Natural killer cell treated with Interleukin-12 subunit alpha and Interleukin-12 subunit beta and Interleukin-15 and Interleukin-18, amount 100 ng/mL, for 72 hours (primary cell): ENCODE measurements around the gene FAM20C. TPM values are rescaled to one million over a fixed set of nuclear protein-coding genes. Genes with fewer than 3 reads are reported as not detected.
"Not testable (repeated sequence)": the region's sequence is repeated elsewhere in the genome, so short reads cannot be mapped to it uniquely, and the experiment has no call there.

Experiments used
- ATAC-seq, 2 donors: fragments of 150-1000 bp; cut with Tn5 transposase in 1 of 2; sonication (Bioruptor Pico), chemical (Tn5 transposase) in 1 of 2; 2 replicates each; pipeline ENCODE4 v1.10.0; 2021
- DNase-seq: peaks from one replicate; pipeline ENCODE4 v3.0.0; 2022; ENCODE audit warnings: low spot score
- H3K27ac Mint-ChIP-seq, 2 donors: 1 replicate in 1 of 2; 2 replicates in 1 of 2; pipeline ENCODE4 v1.8.0; 2022; ENCODE audit warnings: mixed read lengths in 2 of 2, mild to moderate bottlenecking in 1 of 2, moderate library complexity in 1 of 2
- H3K27me3 Mint-ChIP-seq, 2 donors: 1 replicate in 1 of 2; 2 replicates in 1 of 2; pipeline ENCODE4 v1.8.0; 2022; ENCODE audit warnings: mixed read lengths in 2 of 2
- H3K36me3 Mint-ChIP-seq: one replicate; pipeline ENCODE4 v1.8.0; 2022; ENCODE audit warnings: mixed read lengths
- H3K4me1 Mint-ChIP-seq, 2 donors: 1 replicate in 1 of 2; 2 replicates in 1 of 2; pipeline ENCODE4 v1.8.0; 2022; ENCODE audit warnings: low read depth in 2 of 2, mixed read lengths in 2 of 2, mild to moderate bottlenecking in 1 of 2
- H3K4me3 Mint-ChIP-seq: one replicate; pipeline ENCODE4 v1.8.0; 2022; ENCODE audit warnings: mixed read lengths
- H3K9me3 Mint-ChIP-seq: 2 replicates; pipeline ENCODE4 v1.8.0; 2022; ENCODE audit warnings: mixed read lengths
- total RNA-seq, 2 donors: library from RNA; stranded (reverse); gene quantifications; one replicate each; pipeline ENCODE4 v1.2.3, GENCODE V29; 2022

FAM20C gene
- total RNA-seq, 2 donors from 2014 or later, result 0.62 to 0.98 TPM

- no peak for DNase-seq
- H3K36me3 Mint-ChIP-seq, result no peaks in the 10 kb centered on the region
- no peak overlapping the region for H3K4me3 Mint-ChIP-seq
- ATAC-seq, result no peak
- no peaks in the 10 kb centered on the region for H3K9me3 Mint-ChIP-seq
- no peaks in the 10 kb centered on the region for H3K4me1 Mint-ChIP-seq
- H3K27ac Mint-ChIP-seq, result no peak overlapping the region
- peaks cover 8 to 15% of the 10 kb centered on the region in 2 donors for H3K27me3 Mint-ChIP-seq
Measured at GRCh38 chr7:196283-196682, 3.9 kb downstream of the FAM20C start.

DNA sequence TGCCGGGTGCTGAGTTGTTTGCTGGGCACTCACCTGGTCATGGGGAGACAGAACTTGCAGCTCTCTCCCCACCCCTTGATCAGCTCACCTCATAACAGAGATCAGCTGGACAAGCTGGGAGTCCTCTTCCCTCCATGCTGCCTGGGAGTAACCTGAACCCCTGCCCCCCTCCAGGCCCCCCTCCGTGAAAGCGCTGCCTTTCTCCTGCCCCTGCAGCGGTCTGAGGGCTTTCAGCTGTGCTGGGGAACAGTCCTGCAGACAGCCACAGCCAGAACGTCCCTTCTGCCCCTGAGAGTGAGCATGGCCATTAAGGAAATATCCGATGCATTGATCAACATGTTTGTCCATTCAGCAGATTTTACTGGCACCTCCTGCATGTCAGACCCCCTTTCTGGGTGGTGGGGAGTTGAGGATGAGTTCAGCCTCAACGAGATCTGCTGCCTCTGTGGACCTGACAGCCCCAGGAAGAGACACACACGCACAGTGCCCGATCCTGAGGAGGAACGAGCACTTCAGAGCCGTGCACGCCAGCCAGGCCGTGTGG lies 4.5 kb downstream of the FAM20C start:
- no peaks in the 10 kb centered on the region for H3K9me3 Mint-ChIP-seq
- H3K27ac Mint-ChIP-seq, result no peak overlapping the region
- H3K27me3 Mint-ChIP-seq, result peaks cover 8 to 12% of the 10 kb centered on the region in 2 donors
- H3K36me3 Mint-ChIP-seq, result no peaks in the 10 kb centered on the region
- no peaks in the 10 kb centered on the region for H3K4me1 Mint-ChIP-seq
- ATAC-seq (no peak), DNase-seq (no peak)
- H3K4me3 Mint-ChIP-seq, result no peak overlapping the region

GRCh38 chr7:197413-198335 lies 5.3 kb downstream of the FAM20C start:
- H3K9me3 Mint-ChIP-seq, result no peaks in the 10 kb centered on the region
- H3K36me3 Mint-ChIP-seq, result no peaks in the 10 kb centered on the region
- DNase-seq (no peak), ATAC-seq (peak in 1 of 2 donors; percentile 6)
- no peak overlapping the region for H3K27ac Mint-ChIP-seq
- H3K27me3 Mint-ChIP-seq, result peaks cover 8 to 12% of the 10 kb centered on the region in 2 donors
- no peak overlapping the region for H3K4me3 Mint-ChIP-seq
- H3K4me1 Mint-ChIP-seq, result no peaks in the 10 kb centered on the region

DNA sequence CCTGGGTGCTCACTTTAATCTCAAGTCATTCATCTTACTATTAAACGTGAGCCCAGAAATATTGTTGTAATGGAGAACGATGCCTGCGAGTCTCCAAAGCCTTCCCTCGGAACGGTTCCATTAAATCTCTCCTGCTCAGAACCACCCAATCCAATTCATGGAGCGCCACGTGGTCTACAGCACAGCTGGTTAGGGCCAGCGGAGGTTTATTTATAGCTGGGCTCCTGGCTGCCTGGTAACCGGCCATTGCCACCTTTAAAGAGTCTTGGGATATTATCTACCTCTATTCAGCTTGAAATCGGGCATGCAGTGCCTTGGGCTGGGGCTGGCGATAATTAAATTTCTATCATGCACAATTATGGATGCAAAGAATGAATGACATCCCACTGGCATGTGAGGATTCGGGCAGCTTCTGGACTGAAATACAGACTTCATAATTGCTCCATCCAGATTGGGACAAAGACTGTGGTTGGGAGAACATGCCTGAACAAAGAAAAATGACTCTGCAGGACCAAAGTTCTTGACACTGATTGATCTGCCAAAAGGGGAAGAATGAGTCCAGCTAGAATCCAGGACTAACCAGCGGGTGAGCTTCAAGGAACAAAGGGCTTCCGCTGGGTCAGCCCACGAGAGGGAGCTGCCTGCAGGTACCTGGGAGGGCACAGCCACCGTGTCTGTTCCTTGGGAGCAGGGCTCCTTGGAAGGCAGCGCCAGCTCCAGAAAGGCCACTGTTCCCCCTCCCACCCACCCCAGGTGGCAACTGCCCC lies 7.3 kb downstream of the FAM20C start:
- no peaks in the 10 kb centered on the region for H3K36me3 Mint-ChIP-seq
- H3K27ac Mint-ChIP-seq, result no peak overlapping the region

GRCh38 chr7:200290-200689 lies 7.9 kb downstream of the FAM20C start:
- ATAC-seq, result no peak
- Mint-ChIP-seq H3K4me3 (no peak overlapping the region), H3K4me1 (no peaks in the 10 kb centered on the region), H3K36me3 (no peaks in the 10 kb centered on the region), H3K9me3 (no peaks in the 10 kb centered on the region), H3K27me3 (peaks cover 8% of the 10 kb centered on the region in 2 donors), H3K27ac (no peak overlapping the region)
- DNase-seq, result no peak

More for the DNA sequence above, 7.3 kb downstream of the FAM20C start:
- no peak overlapping the region for H3K4me3 Mint-ChIP-seq
- H3K27me3 Mint-ChIP-seq, result peaks cover 8 to 9% of the 10 kb centered on the region in 2 donors
- H3K9me3 Mint-ChIP-seq, result no peaks in the 10 kb centered on the region
- H3K4me1 Mint-ChIP-seq, result no peaks in the 10 kb centered on the region
- ATAC-seq (no peak), DNase-seq (no peak)

GRCh38 chr7:200704-201103 lies 8.3 kb downstream of the FAM20C start:
- ATAC-seq, result no peak
- Mint-ChIP-seq H3K27me3 (peaks cover 5% of the 10 kb centered on the region in 2 donors), H3K36me3 (no peaks in the 10 kb centered on the region), H3K27ac (no peak overlapping the region), H3K9me3 (no peaks in the 10 kb centered on the region), H3K4me3 (no peak overlapping the region), H3K4me1 (no peaks in the 10 kb centered on the region)
- DNase-seq, result no peak

GRCh38 chr7:204326-204725 lies 12.0 kb downstream of the FAM20C start:
- H3K4me1 Mint-ChIP-seq, result peaks cover 0 to 3% of the 10 kb centered on the region in 2 donors

DNA sequence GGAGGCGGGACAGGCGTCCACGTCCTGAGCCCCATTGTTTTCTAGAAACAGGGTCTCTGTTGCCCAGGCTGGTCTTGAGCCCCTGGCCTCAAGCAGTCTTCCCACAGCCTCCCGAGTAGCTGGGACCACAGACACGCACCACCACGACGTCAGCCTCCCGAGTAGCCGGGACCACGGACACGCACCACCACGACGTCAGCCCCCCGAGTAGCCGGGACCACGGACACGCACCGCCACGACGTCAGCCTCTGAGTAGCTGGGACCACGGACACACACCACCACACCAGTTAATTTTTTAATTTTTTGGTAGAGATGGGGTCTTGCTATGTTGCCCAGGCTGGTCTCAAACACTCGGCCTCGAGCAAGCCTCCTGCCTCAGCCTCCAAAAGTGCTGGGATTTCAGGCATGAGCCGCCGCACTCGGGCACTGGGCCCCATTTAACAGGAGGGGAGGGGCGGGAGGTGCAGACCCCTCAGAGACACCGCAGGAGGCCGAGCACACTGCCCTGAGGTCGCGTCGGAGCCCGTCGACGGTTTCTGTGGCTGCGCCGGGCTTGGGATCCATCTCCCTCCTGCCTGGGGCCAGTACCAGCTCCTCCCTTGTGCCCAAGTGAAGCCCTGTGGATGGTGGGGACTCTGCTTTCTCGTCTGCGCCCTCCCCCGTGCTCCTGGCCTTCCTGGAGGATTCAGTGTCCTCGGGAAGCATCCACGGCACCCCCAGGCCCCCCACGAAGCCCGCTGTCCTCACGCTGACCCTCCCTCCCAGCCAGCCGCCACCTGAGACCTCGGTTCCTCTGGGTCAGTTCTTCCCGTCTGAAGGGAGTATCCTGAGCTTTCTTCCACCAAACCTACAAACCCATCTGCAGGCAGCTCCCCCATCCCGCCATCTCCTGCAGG lies 13.0 kb downstream of the FAM20C start:
- ATAC-seq (no peak), DNase-seq (no peak)
- Mint-ChIP-seq H3K4me1 (peaks cover 0 to 3% of the 10 kb centered on the region in 2 donors), H3K36me3 (no peaks in the 10 kb centered on the region), H3K9me3 (no peaks in the 10 kb centered on the region), H3K27ac (no peak overlapping the region), H3K4me3 (no peak overlapping the region), H3K27me3 (no peaks in the 10 kb centered on the region)

More at GRCh38 chr7:204326-204725, 12.0 kb downstream of the FAM20C start:
- H3K27ac Mint-ChIP-seq, result no peak overlapping the region
- no peaks in the 10 kb centered on the region for H3K9me3 Mint-ChIP-seq
- ATAC-seq (peak in 1 of 2 donors; percentile 19), DNase-seq (no peak)
- no peaks in the 10 kb centered on the region for H3K27me3 Mint-ChIP-seq
- no peak overlapping the region for H3K4me3 Mint-ChIP-seq
- H3K36me3 Mint-ChIP-seq, result no peaks in the 10 kb centered on the region

DNA sequence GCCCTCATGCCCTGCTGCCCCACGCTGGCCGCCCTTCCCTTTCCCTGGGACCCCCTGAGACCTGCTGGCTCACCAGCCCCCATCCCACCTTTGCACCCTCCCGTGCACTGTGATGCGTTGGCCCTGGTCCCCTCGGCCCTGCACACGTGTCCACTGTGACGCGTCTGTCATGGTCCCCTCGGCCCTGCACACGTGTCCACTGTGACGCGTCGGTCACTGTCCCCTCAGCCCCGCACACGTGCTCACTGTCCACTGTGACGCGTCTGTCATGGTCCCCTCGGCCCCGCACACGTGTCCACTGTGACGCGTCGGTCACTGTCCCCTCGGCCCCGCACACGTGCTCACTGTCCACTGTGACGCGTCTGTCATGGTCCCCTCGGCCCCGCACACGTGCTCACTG lies 14.0 kb downstream of the FAM20C start:
- H3K27me3 Mint-ChIP-seq, H3K4me3 Mint-ChIP-seq, H3K9me3 Mint-ChIP-seq, ATAC-seq, H3K4me1 Mint-ChIP-seq, DNase-seq, H3K36me3 Mint-ChIP-seq, H3K27ac Mint-ChIP-seq: not testable (repeated sequence)

DNA sequence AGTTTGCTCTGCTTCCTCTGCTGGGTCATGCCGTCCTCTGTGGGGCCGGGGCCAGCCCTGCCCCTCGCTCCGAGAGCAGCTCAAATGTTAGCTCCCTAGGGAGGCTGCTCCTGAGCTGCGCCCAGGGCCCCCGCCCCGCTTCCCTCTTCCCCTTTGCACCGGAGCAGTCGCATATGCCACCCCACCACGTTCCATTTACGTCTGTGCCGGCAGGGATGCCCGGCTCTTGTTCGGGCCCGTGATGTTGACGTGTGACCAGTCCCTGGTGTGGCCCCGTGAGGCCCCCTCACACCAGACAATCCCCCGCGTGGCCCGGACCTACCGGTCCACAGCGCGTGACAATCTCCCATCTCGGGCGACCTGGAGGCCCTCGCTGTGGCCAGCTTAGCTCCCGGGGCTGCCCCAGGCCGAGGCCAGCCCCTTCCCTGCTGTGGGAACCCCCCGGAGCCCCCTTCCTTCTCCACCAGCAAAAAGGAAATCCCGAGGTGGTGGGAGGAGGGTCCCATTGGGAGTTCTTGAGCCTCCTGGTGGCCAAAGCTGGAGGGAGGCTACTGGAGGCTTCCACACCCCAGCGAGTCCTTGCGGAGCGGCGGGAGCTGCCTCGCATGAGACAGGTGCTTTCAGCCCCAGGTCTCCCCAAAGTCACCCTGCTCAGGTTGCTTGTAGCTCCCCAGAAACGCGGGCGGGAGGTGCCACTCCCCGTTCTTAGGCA lies 15.2 kb downstream of the FAM20C start:
- no peak overlapping the region for H3K27ac Mint-ChIP-seq
- DNase-seq, result no peak
- no peaks in the 10 kb centered on the region for H3K9me3 Mint-ChIP-seq
- H3K36me3 Mint-ChIP-seq, result no peaks in the 10 kb centered on the region
- H3K4me1 Mint-ChIP-seq, result peaks cover 0 to 3% of the 10 kb centered on the region in 2 donors
- ATAC-seq, result peak in 1 of 2 donors; percentile 5
- H3K4me3 Mint-ChIP-seq, result no peak overlapping the region
- no peaks in the 10 kb centered on the region for H3K27me3 Mint-ChIP-seq

DNA sequence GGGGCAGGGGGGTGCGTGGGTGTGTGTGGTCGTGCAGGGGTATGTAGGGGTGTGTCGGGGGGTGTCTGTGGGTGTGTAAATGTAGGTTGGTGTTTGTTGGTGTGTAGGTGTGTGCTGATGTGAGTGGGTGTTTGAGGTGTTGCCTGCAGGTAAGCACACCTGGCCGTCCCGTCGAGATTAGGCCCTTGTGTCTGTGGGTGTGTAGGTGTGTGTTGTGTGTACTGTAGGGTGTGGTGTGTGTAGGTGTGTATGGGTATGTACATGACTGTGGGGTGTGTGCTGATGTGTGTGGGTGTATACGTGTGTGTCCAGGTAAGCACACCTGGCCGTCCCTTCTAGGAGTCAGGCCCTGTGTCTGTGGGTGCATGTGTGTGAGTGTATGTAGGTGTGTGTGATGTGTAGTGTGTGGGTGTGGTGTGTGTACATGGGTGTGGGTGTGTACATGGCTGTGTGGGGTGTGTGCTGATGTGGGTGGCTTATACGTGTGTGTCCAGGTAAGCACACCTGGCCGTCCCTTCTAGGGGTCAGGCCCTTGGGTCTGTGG lies 15.8 kb downstream of the FAM20C start:
- DNase-seq (no peak), ATAC-seq (peak in 1 of 2 donors; percentile 25)
- Mint-ChIP-seq H3K9me3 (no peaks in the 10 kb centered on the region), H3K4me1 (peaks cover 0 to 3% of the 10 kb centered on the region in 2 donors), H3K36me3 (no peaks in the 10 kb centered on the region), H3K27ac (no peak overlapping the region), H3K4me3 (no peak overlapping the region), H3K27me3 (no peaks in the 10 kb centered on the region)

- Mint-ChIP-seq H3K4me3 (no peak overlapping the region), H3K4me1 (peaks cover 0 to 3% of the 10 kb centered on the region in 2 donors), H3K9me3 (no peaks in the 10 kb centered on the region), H3K36me3 (no peaks in the 10 kb centered on the region), H3K27ac (no peak overlapping the region), H3K27me3 (no peaks in the 10 kb centered on the region)
- DNase-seq, result no peak
- ATAC-seq, result no peak
Measured at GRCh38 chr7:208816-209215, 16.4 kb downstream of the FAM20C start.
